Spleen (tissue), 11 donors: ENCODE measurements around the gene ABLIM2. TPM values are rescaled to one million over a fixed set of nuclear protein-coding genes. Genes with fewer than 3 reads are reported as not detected.

Experiments used
- DNase-seq: peaks from one replicate; pipeline ENCODE4 v3.0.0-alpha.2; 2020
- H3K27ac ChIP-seq, 8 donors: fragments of 200-600 bp; sonication (generic) in 7 of 8; 1 replicate in 4 of 8; 2 replicates in 4 of 8; pipeline versions ENCODE4 v1.5.0 to v1.8.0; 2016 to 2021; ENCODE audit warnings: inconsistent platforms in 4 of 8, mild to moderate bottlenecking in 4 of 8, moderate library complexity in 1 of 8
- H3K27me3 ChIP-seq, 7 donors: fragments of 200-600 bp; sonication (generic) in 6 of 7; replicated peaks in 1 of 7; 1 replicate in 4 of 7; 2 replicates in 3 of 7; pipeline versions ENCODE4 v1.5.0 to v1.8.0; 2016 to 2021; ENCODE audit warnings: inconsistent platforms in 3 of 7, mild to moderate bottlenecking in 1 of 7
- H3K36me3 ChIP-seq, 6 donors: fragments of 200-600 bp; sonication (generic) in 5 of 6; 1 replicate in 4 of 6; 2 replicates in 2 of 6; pipeline versions ENCODE4 v1.5.0 to v1.8.0; 2016 to 2021; ENCODE audit warnings: inconsistent platforms in 2 of 6
- H3K4me1 ChIP-seq, 6 donors: fragments of 200-600 bp; sonication (generic) in 5 of 6; 1 replicate in 3 of 6; 2 replicates in 3 of 6; pipeline versions ENCODE4 v1.5.0 to v1.8.0; 2016 to 2021; ENCODE audit warnings: inconsistent platforms in 3 of 6
- H3K4me3 ChIP-seq, 8 donors: fragments of 200-600 bp; sonication (generic) in 7 of 8; 1 replicate in 4 of 8; 2 replicates in 4 of 8; pipeline versions ENCODE4 v1.5.0 to v1.8.0; 2016 to 2021; ENCODE audit warnings: inconsistent platforms in 4 of 8, mild to moderate bottlenecking in 4 of 8, moderate library complexity in 2 of 8
- H3K9me3 ChIP-seq, 8 donors: fragments of 200-600 bp; sonication (generic) in 7 of 8; 1 replicate in 4 of 8; 2 replicates in 4 of 8; pipeline versions ENCODE4 v1.5.0 to v1.8.0; 2016 to 2021; ENCODE audit warnings: inconsistent platforms in 4 of 8
- POLR2A ChIP-seq, 3 donors: fragments of 450-650 bp; IDR thresholded peaks; one replicate each; pipeline ENCODE4 v1.5.1; 2017; ENCODE audit warnings: antibody characterized with exemption in 3 of 3, mild to moderate bottlenecking in 1 of 3
- POLR2AphosphoS5 ChIP-seq, 3 donors: sonication (generic); formaldehyde crosslinking; IDR thresholded peaks; one replicate each; pipeline ENCODE4 v1.5.1; 2017; ENCODE audit warnings: antibody characterized with exemption in 3 of 3
- WGBS, 5 donors: extraction: QIAGEN DNeasy Blood & Tissue Kit in 3 of 5; methylation state at CpG; one replicate each; pipeline versions ENCODE4 v1.1.5 to v1.1.7; 2013 to 2018; 5-methylcytosine and 5-hydroxymethylcytosine counted together
- intact Hi-C: fragments of 100-400 bp; cut with DNase I; formaldehyde crosslinking; loops from one replicate; pipeline ENCODE4 v1.15.0; 2023; ENCODE audit warnings: low total_unique reads
- polyA plus RNA-seq, 3 donors: library from polyadenylated mRNA; stranded (reverse); fragments of 200-250 nt; gene quantifications; one replicate each; pipeline ENCODE4 v1.2.1, GENCODE V29; 2013
- total RNA-seq, 7 donors: library from RNA; depleted of rRNA in 3 of 7; stranded (reverse); fragments of >200 nt in 3 of 7; fragmentation: NEBNext Ultra II Directional in 4 of 7; extraction: Animal tissue kit (Norgen Biotek cat#: 25700) in 4 of 7; gene quantifications; one replicate each; pipeline versions ENCODE4 v1.1.0 to v1.2.1, GENCODE V29; 2016 to 2021
- TF ChIP-seq, protein P1 (sequence below), 11 experiments: fragments of 200-600 bp in 7 of 11; fragments of 450-650 bp in 4 of 11; sonication (generic) in 4 of 11; IDR thresholded peaks in 8 of 11; conservative IDR thresholded peaks in 3 of 11; 1 replicate in 7 of 11; 2 replicates in 4 of 11; pipeline versions ENCODE4 v1.4.0 to v1.8.0; 2016 to 2021; ENCODE audit warnings: antibody characterized with exemption in 11 of 11, inconsistent platforms in 4 of 11, mild to moderate bottlenecking in 1 of 11
- donor health status: healthy with polysubstance abuse.
- donor health status: DM: no; HTN: no; CAD: no; lungs with moderate emphysema.
- donor health status: DM: no; HTN: no; CAD: no.
- donor health status: Bipolar disorder and iron deficiency.
- donor health status: healthy.
- donor health status: DM: no; HTN: no; CAD: no.
- donor health status: DM: yes; HTN: yes; CAD: no.

ABLIM2 gene
- total and polyA plus RNA-seq, 10 donors: 11.8 to 127 (median 62.8) TPM

- Histone ChIP-seq H3K27me3 (peaks cover 0 to 23% (median 0%) of the 10 kb centered on the region in 7 donors), H3K4me1 (peaks cover 0 to 21% (median 5%) of the 10 kb centered on the region in 6 donors), H3K4me3 (no peak overlapping the region), H3K36me3 (peaks cover 0 to 3% (median 0%) of the 10 kb centered on the region in 6 donors), H3K9me3 (peaks cover 0 to 4% (median 0%) of the 10 kb centered on the region in 8 donors), H3K27ac (peak overlapping the region in 1 of 8 donors; percentile 1)
- WGBS, 5 donors: 20 to 34% (median 29%) methylated on average over 7 of the region's 7 CpGs
- intact Hi-C loops: no loop called here
- TF ChIP-seq POLR2AphosphoS5 (IDR thresholded peaks at IDR 0.05) (no peak), POLR2A (IDR thresholded peaks at IDR 0.05) (no peak)
- TF ChIP-seq, protein P1, sequence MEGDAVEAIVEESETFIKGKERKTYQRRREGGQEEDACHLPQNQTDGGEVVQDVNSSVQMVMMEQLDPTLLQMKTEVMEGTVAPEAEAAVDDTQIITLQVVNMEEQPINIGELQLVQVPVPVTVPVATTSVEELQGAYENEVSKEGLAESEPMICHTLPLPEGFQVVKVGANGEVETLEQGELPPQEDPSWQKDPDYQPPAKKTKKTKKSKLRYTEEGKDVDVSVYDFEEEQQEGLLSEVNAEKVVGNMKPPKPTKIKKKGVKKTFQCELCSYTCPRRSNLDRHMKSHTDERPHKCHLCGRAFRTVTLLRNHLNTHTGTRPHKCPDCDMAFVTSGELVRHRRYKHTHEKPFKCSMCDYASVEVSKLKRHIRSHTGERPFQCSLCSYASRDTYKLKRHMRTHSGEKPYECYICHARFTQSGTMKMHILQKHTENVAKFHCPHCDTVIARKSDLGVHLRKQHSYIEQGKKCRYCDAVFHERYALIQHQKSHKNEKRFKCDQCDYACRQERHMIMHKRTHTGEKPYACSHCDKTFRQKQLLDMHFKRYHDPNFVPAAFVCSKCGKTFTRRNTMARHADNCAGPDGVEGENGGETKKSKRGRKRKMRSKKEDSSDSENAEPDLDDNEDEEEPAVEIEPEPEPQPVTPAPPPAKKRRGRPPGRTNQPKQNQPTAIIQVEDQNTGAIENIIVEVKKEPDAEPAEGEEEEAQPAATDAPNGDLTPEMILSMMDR (IDR thresholded peaks at IDR 0.05 in 8 of 11, conservative IDR thresholded peaks at IDR 0.05 in 3 of 11): no peak
- DNase-seq: no peak
Measured at GRCh38 chr4:7929118-7929951, 229.3 kb downstream of the ABLIM2 start.

- peaks cover 0 to 4% (median 0%) of the 10 kb centered on the region in 8 donors for H3K9me3 ChIP-seq
- H3K4me3 ChIP-seq: no peak overlapping the region
- no peak for DNase-seq
- H3K27me3 ChIP-seq: peaks cover 0 to 23% (median 0%) of the 10 kb centered on the region in 7 donors
- H3K27ac ChIP-seq: no peak overlapping the region
- intact Hi-C loops: no loop called here
- 83 to 96% (median 92%) methylated on average over 7 of the region's 7 CpGs for WGBS, 5 donors
- H3K4me1 ChIP-seq: peaks cover 0 to 22% (median 5%) of the 10 kb centered on the region in 6 donors
- no peak for TF ChIP-seq POLR2AphosphoS5 (IDR thresholded peaks at IDR 0.05)
- H3K36me3 ChIP-seq: peaks cover 0 to 3% (median 0%) of the 10 kb centered on the region in 6 donors
Measured at GRCh38 chr4:7928711-7929110, 229.9 kb downstream of the ABLIM2 start.

GRCh38 chr4:7926822-7927221 is 231.8 kb downstream of the ABLIM2 start:
- Histone ChIP-seq H3K36me3 (no peaks in the 10 kb centered on the region), H3K9me3 (peaks cover 0 to 4% (median 0%) of the 10 kb centered on the region in 8 donors), H3K27ac (no peak overlapping the region), H3K27me3 (peaks cover 0 to 23% (median 0%) of the 10 kb centered on the region in 7 donors), H3K4me1 (peaks cover 0 to 26% (median 5%) of the 10 kb centered on the region in 6 donors), H3K4me3 (no peak overlapping the region)
- DNase-seq: no peak
- intact Hi-C loops: no loop called here
- 85 to 95% (median 89%) methylated on average over 7 of the region's 7 CpGs for whole genome bisulfite sequencing, 5 donors
- no peak for TF ChIP-seq POLR2AphosphoS5 (IDR thresholded peaks at IDR 0.05)
- TF ChIP-seq, protein P1 (IDR thresholded peaks at IDR 0.05 in 8 of 11, conservative IDR thresholded peaks at IDR 0.05 in 3 of 11): no peak
- no peak for TF ChIP-seq POLR2A (IDR thresholded peaks at IDR 0.05)

DNA sequence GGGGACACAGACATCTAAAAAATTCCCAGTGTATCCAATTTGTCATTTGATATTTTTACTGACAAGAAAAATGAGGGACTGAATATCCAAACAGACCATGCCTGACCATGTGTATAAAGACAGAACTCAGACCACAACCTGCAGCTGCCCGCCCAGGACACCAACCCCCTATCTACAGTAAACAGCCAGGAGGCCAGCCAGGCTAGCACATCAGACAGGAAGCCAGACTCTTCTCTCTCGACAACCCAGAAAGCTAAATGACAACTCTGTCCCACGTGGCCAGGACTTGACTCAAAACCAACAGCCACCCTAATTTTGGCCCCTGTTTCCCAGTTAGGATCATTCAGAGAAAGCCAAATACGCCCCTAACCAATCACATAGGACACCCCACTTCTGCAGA is 234.0 kb downstream of the ABLIM2 start:
- intact Hi-C loops: no loop called here
- Histone ChIP-seq H3K27ac (no peak overlapping the region), H3K9me3 (peaks cover 0 to 4% (median 0%) of the 10 kb centered on the region in 8 donors), H3K36me3 (no peaks in the 10 kb centered on the region), H3K4me1 (peaks cover 0 to 15% (median 2%) of the 10 kb centered on the region in 6 donors), H3K4me3 (no peak overlapping the region), H3K27me3 (peaks cover 0 to 10% (median 0%) of the 10 kb centered on the region in 7 donors)
- TF ChIP-seq POLR2AphosphoS5 (IDR thresholded peaks at IDR 0.05): no peak
- TF ChIP-seq, protein P1 (IDR thresholded peaks at IDR 0.05 in 8 of 11, conservative IDR thresholded peaks at IDR 0.05 in 3 of 11): no peak
- TF ChIP-seq POLR2A (IDR thresholded peaks at IDR 0.05): no peak
- 63 to 83% (median 80%) methylated on average over 4 of the region's 4 CpGs for WGBS, 5 donors
- no peak for DNase-seq
